ENCODE measurements around the gene DUS1L. TPM values are rescaled to one million over a fixed set of nuclear protein-coding genes. Genes with fewer than 3 reads are reported as not detected.

The DUS1L gene
- total and polyA plus RNA-seq, 2 donors (not counting 1 experiment from before 2014, with no cell fraction given), result 109 to 241 TPM

- no peaks in the 10 kb centered on the region for H3K27me3 Mint-ChIP-seq
- Histone ChIP-seq H3K4me2 (replicated peaks; ENCODE audit: low read depth, low read length, poor library complexity, severe bottlenecking) (peak overlapping the region; percentile 99), H3K4me1 (ENCODE audit: control insufficient read depth in 2 of 2, insufficient read depth in 2 of 2, low read length in 2 of 2) (peaks cover 16 to 28% of the 10 kb centered on the region in 2 donors), H3K79me2 (ENCODE audit: control insufficient read depth, insufficient read depth, low read length) (peaks cover 26% of the 10 kb centered on the region), H3K27me3 (replicated peaks in 1 of 4; ENCODE audit: control extremely low read depth in 1 of 4, control insufficient read depth in 3 of 4, insufficient read depth in 4 of 4, low read length in 3 of 4) (no peaks in the 10 kb centered on the region), H3K9me3 (ENCODE audit: control extremely low read depth in 1 of 3, control insufficient read depth in 2 of 3, insufficient read depth in 1 of 3, low read length in 2 of 3) (no peaks in the 10 kb centered on the region), H3K36me3 (replicated peaks in 1 of 2; ENCODE audit: control extremely low read depth in 1 of 2, control insufficient read depth in 1 of 2, extremely low read depth in 1 of 2, insufficient read depth in 2 of 2, low read length in 1 of 2) (peaks cover 0 to 11% of the 10 kb centered on the region in 2 experiments), H2AFZ (ENCODE audit: insufficient read depth, low read depth, low read length, poor library complexity, severe bottlenecking) (peak overlapping the region; percentile 72), H3K27ac (ENCODE audit: low read length in 2 of 2) (peak overlapping the region; percentile 80 to 88), H3K9ac (ENCODE audit: low read length) (peak overlapping the region; percentile 78), H3K4me3 (ENCODE audit: control extremely low read depth in 1 of 5, extremely low read depth in 1 of 5, insufficient read depth in 1 of 5, low read depth in 2 of 5, low read length in 4 of 5) (peak overlapping the region; percentile 11 to 78 (median 64)), H4K20me1 (ENCODE audit: control insufficient read depth, insufficient read depth, low read length, poor library complexity, severe bottlenecking) (peaks cover 15% of the 10 kb centered on the region)
- intact Hi-C loops (cut with micrococcal nuclease), result loop anchor here (1.0 to 10.0 kb wide), 7 partner anchors 7 to 953 kb away; partner anchors contain the start of genes CCDC57, DCXR, DUS1L and GPS1
- peak overlapping the region; percentile 84 for H3K4me3 Mint-ChIP-seq
- TF ChIP-seq EZH2 (IDR thresholded peaks at IDR 0.05; ENCODE audit: borderline replicate concordance, insufficient read depth, low read depth, low read length, poor library complexity, severe bottlenecking), result no peak
- TF ChIP-seq CTCF (IDR thresholded peaks at IDR 0.05), result no peak
- peak; percentile 1 for ATAC-seq (ENCODE audit: low read depth)
- H3K4me1 Mint-ChIP-seq, result peaks cover 11% of the 10 kb centered on the region
- no peaks in the 10 kb centered on the region for H3K9me3 Mint-ChIP-seq (ENCODE audit: insufficient read depth)
- ChIA-PET POLR2A (interaction anchor here (0.8 to 1.8 kb wide), 6 partner anchors 33 to 266 kb away, joined by 3 to 9 read pairs (median 4); partner anchors contain the start of genes CENPX, DCXR, DUS1L and GPS1), CTCF (interaction anchor here (0.9 to 1.4 kb wide), 2 partner anchors 8 to 140 kb away, joined by 3 to 5 read pairs; no protein-coding TSS in a partner anchor)
- H3K27ac Mint-ChIP-seq, result peak overlapping the region; percentile 89
- DNase-seq, result peak; percentile 69
- WGBS (ENCODE audit: insufficient coverage), result 5% methylated on average over 80 of the region's 80 CpGs
These were observed 33.5 kb upstream of the DUS1L start for GRCh38 chr17:82098939-82099763.
